SK-N-MC (cell line): Measurements from ENCODE around the gene SMTNL2.

Experiments used
- EZH2 ChIP-seq: fragments of 200-600 bp; sonication (generic); IDR thresholded peaks from one replicate; pipeline ENCODE4 v1.6.1; 2017; ENCODE audit warnings: antibody characterized with exemption
- FOXP2 ChIP-seq: optimal IDR thresholded peaks from 2 replicates; pipeline ENCODE3; 2011; ENCODE audit warnings: mild to moderate bottlenecking, moderate library complexity; ENCODE audit not compliant: insufficient read depth; ENCODE audit errors: extremely low read length, control extremely low read depth
- POLR2AphosphoS5 ChIP-seq: IDR thresholded peaks from 2 replicates; pipeline ENCODE4 v1.6.1; 2012; ENCODE audit warnings: mild to moderate bottlenecking, low read depth, low read length, borderline replicate concordance

DNA sequence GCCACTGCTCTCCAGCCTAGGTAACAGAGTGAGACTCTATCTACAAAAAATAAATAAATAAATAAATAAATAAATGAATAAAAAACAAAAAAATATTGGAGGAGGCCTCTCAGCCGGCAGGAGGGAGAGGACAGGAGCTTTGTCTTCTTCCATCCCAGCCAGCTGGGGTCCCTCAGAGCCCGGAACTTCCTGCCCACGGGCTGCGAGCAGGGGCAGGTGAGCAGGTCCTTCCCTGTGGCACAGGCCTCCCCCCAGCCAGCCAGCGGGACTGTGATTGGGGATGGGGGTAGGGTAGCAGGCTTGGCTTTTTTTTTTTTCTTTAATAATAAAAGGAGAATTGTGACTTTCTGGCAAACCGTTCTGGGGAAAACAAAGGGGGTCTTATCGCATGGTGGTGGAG lies 10.1 kb downstream of the SMTNL2 start:
- TF ChIP-seq POLR2AphosphoS5 (no peak), FOXP2 (no peak), EZH2 (no peak)
